Measurements from ENCODE around the gene TCEAL1. TPM values are rescaled to one million over a fixed set of nuclear protein-coding genes. Genes with fewer than 3 reads are reported as not detected.
"Not testable (repeated sequence)": the region's sequence is repeated elsewhere in the genome, so short reads cannot be mapped to it uniquely, and the experiment has no call there.

Gene TCEAL1
- total RNA-seq, 1 donor, result 38.7 TPM

- H3K4me3 ChIP-seq (ENCODE audit: insufficient read depth, low read length), result peak overlapping the region; percentile 82
- H2AFZ ChIP-seq (ENCODE audit: low read length), result peak overlapping the region; percentile 93
- H3K27ac ChIP-seq (ENCODE audit: low read depth, low read length), result peak overlapping the region; percentile 58
- H3K79me2 ChIP-seq (ENCODE audit: insufficient read depth, low read length), result peaks cover 26% of the 10 kb centered on the region
- TF ChIP-seq, protein P1, sequence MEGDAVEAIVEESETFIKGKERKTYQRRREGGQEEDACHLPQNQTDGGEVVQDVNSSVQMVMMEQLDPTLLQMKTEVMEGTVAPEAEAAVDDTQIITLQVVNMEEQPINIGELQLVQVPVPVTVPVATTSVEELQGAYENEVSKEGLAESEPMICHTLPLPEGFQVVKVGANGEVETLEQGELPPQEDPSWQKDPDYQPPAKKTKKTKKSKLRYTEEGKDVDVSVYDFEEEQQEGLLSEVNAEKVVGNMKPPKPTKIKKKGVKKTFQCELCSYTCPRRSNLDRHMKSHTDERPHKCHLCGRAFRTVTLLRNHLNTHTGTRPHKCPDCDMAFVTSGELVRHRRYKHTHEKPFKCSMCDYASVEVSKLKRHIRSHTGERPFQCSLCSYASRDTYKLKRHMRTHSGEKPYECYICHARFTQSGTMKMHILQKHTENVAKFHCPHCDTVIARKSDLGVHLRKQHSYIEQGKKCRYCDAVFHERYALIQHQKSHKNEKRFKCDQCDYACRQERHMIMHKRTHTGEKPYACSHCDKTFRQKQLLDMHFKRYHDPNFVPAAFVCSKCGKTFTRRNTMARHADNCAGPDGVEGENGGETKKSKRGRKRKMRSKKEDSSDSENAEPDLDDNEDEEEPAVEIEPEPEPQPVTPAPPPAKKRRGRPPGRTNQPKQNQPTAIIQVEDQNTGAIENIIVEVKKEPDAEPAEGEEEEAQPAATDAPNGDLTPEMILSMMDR (IDR thresholded peaks at IDR 0.05; ENCODE audit: extremely low read depth, low read depth, low read length), result no peak
- no peaks in the 10 kb centered on the region for H3K27me3 ChIP-seq (ENCODE audit: insufficient read depth, low read length)
- no peak for DNase-seq (ENCODE audit: insufficient read length, low spot score, missing footprints)
- H3K36me3 ChIP-seq (ENCODE audit: insufficient read depth, low read length), result peaks cover 15% of the 10 kb centered on the region
- H3K4me2 ChIP-seq (ENCODE audit: insufficient read depth, low read length), result peak overlapping the region; percentile 79
- H3K4me1 ChIP-seq (ENCODE audit: insufficient read depth, low read length), result peaks cover 3% of the 10 kb centered on the region
- no peaks in the 10 kb centered on the region for H3K9me3 ChIP-seq (ENCODE audit: low read depth, low read length)
- peaks cover 3% of the 10 kb centered on the region for H4K20me1 ChIP-seq (ENCODE audit: insufficient read depth, low read length)
These were observed 42.5 kb upstream of the TCEAL1 start for GRCh38 chrX:103586314-103586646.

DNA sequence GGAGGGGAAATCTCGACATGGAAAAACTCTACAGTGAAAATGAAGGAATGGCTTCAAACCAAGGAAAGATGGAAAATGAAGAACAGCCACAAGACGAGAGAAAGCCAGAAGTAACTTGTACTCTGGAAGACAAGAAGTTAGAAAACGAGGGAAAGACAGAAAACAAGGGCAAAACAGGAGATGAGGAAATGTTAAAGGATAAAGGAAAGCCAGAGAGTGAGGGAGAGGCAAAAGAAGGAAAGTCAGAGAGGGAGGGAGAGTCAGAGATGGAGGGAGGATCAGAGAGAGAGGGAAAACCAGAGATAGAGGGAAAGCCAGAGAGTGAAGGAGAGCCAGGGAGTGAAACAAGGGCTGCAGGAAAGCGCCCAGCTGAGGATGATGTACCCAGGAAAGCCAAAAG is 42.1 kb upstream of the TCEAL1 start:
- Histone ChIP-seq H3K27ac (ENCODE audit: low read depth, low read length) (peak overlapping the region; percentile 58), H3K4me1 (ENCODE audit: insufficient read depth, low read length) (peaks cover 3% of the 10 kb centered on the region), H3K4me2 (ENCODE audit: insufficient read depth, low read length) (peak overlapping the region; percentile 79), H3K27me3 (ENCODE audit: insufficient read depth, low read length) (no peaks in the 10 kb centered on the region), H2AFZ (ENCODE audit: low read length) (peak overlapping the region; percentile 15), H3K9me3 (ENCODE audit: low read depth, low read length) (no peaks in the 10 kb centered on the region), H3K4me3 (ENCODE audit: insufficient read depth, low read length) (peak overlapping the region; percentile 82), H3K79me2 (ENCODE audit: insufficient read depth, low read length) (peaks cover 26% of the 10 kb centered on the region), H3K36me3 (ENCODE audit: insufficient read depth, low read length) (peaks cover 15% of the 10 kb centered on the region), H4K20me1 (ENCODE audit: insufficient read depth, low read length) (peaks cover 3% of the 10 kb centered on the region)
- TF ChIP-seq, protein P1 (IDR thresholded peaks at IDR 0.05; ENCODE audit: extremely low read depth, low read depth, low read length), result no peak
- no peak for DNase-seq (ENCODE audit: insufficient read length, low spot score, missing footprints)

- not testable (repeated sequence) for H3K4me1 ChIP-seq (ENCODE audit: insufficient read depth, low read length); H4K20me1 ChIP-seq (ENCODE audit: insufficient read depth, low read length); DNase-seq (ENCODE audit: insufficient read length, low spot score, missing footprints); H3K27me3 ChIP-seq (ENCODE audit: insufficient read depth, low read length); H3K79me2 ChIP-seq (ENCODE audit: insufficient read depth, low read length); H2AFZ ChIP-seq (ENCODE audit: low read length); H3K4me2 ChIP-seq (ENCODE audit: insufficient read depth, low read length); H3K36me3 ChIP-seq (ENCODE audit: insufficient read depth, low read length); H3K27ac ChIP-seq (ENCODE audit: low read depth, low read length); H3K9me3 ChIP-seq (ENCODE audit: low read depth, low read length); H3K4me3 ChIP-seq (ENCODE audit: insufficient read depth, low read length)
These were observed 36.5 kb upstream of the TCEAL1 start for GRCh38 chrX:103592295-103592694.

DNA sequence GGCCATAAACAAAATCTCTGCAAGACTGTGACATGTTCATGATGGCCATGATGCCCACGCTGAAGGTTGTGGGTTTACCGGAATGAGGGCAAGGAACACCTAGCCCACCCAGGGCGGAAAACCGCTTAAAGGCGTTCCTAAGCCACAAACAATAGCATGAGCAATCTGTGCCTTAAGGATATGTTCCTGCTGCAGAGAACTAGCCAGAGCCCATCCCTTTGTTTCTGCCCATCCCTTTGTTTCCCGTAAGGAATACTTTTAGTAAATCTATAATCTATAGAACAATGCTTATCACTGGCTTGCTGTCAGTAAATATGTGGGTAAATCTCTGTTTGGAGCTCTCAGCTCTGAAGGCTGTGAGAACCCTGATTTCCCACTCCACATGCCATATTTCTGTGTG is 33.6 kb upstream of the TCEAL1 start:
- not testable (repeated sequence) for H3K79me2 ChIP-seq (ENCODE audit: insufficient read depth, low read length); H3K27ac ChIP-seq (ENCODE audit: low read depth, low read length); H3K27me3 ChIP-seq (ENCODE audit: insufficient read depth, low read length); H3K36me3 ChIP-seq (ENCODE audit: insufficient read depth, low read length); H2AFZ ChIP-seq (ENCODE audit: low read length); DNase-seq (ENCODE audit: insufficient read length, low spot score, missing footprints); H3K4me2 ChIP-seq (ENCODE audit: insufficient read depth, low read length); H4K20me1 ChIP-seq (ENCODE audit: insufficient read depth, low read length); H3K4me1 ChIP-seq (ENCODE audit: insufficient read depth, low read length); H3K9me3 ChIP-seq (ENCODE audit: low read depth, low read length); H3K4me3 ChIP-seq (ENCODE audit: insufficient read depth, low read length)

DNA sequence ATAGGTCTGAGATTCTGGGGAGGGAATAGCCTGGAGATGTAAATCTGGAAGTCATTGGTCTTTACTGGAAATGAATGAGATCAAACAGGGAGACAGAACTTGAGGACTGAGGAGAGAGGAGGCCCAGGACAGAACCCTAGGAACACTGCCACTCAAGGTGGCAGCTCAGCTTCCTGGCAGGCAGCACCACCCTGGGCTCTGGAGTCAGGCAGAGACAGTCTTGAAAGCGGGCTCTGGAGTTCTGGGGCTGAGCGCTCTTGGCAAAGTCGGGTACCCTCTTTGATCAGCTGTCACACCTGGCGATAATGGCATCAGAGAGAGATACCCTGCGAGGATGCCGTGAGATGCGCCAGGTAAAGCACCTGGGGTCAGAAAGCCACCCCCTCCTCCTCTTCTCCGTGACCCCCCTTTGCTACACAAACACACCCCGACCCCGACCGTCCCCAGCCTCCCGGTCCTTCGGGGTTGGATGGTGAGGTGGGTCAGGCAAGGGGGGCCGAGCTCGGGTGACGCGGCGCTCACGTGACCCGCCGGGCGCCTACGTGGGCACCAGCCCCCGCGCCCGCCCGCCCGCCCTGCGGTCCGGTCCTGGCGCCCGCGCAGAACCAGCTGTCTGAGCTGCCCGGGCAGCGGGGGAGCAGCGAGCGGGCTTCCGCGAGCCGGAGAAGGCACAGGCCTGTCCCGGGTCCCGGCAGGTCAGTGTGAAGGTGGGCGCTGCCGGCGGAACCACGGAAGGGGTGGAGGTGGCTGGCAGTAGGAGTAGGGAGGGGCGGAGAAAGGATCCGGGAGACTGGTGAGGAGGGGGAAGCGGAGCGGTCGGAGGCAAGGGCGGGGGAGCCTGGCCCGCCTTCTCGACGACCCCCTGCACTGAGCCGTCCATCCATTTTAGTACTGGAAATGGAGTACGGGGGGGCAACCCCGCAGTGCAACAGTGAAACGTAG is 21.1 kb upstream of the TCEAL1 start, which contains the start of gene TCEAL3:
TCEAL3 (plus strand) TSS at position 600 of the 942 bp plus-strand sequence. CDS start 1,102 bp downstream, outside the sequence.
- peak within 1 kb of the TSS; percentile 76 for H3K27ac ChIP-seq (ENCODE audit: low read depth, low read length)
- H4K20me1 ChIP-seq (ENCODE audit: insufficient read depth, low read length), result no peaks in the 10 kb centered on the region
- peaks cover 8% of the 10 kb centered on the region for H3K27me3 ChIP-seq (ENCODE audit: insufficient read depth, low read length)
- H3K4me2 ChIP-seq (ENCODE audit: insufficient read depth, low read length), result peak within 1 kb of the TSS; percentile 84
- DNase-seq (ENCODE audit: insufficient read length, low spot score, missing footprints), result peak; percentile 76
- no peaks in the 10 kb centered on the region for H3K9me3 ChIP-seq (ENCODE audit: low read depth, low read length)
- H3K4me3 ChIP-seq (ENCODE audit: insufficient read depth, low read length), result peak within 1 kb of the TSS; percentile 83
- no peaks in the 10 kb centered on the region for H3K4me1 ChIP-seq (ENCODE audit: insufficient read depth, low read length)
- peaks cover 8% of the 10 kb centered on the region for H3K36me3 ChIP-seq (ENCODE audit: insufficient read depth, low read length)
- TF ChIP-seq, protein P1 (IDR thresholded peaks at IDR 0.05; ENCODE audit: extremely low read depth, low read depth, low read length), result no peak
- peaks cover 14% of the 10 kb centered on the region for H3K79me2 ChIP-seq (ENCODE audit: insufficient read depth, low read length)
- H2AFZ ChIP-seq (ENCODE audit: low read length), result peak within 1 kb of the TSS; percentile 57

Data from osteoblast (primary cell).